SK-N-SH treated with all-trans-retinoic acid at 6 μM for 48 hours (cell line): ENCODE measurements around the gene LBHD2.
A peak's percentile ranks its signal among the peaks of the same experiment; 100 is the strongest.

ENCODE experiments used
- ATAC-seq: fragments of 200-7000 bp; cut with Tn5 transposase; 3 replicates; pipeline ENCODE4 v1.9.1; 2020; ENCODE audit warnings: mild to moderate bottlenecking, moderate library complexity
- BACH2 ChIP-seq: fragments of 250-450 bp; sonication (Bioruptor Pico); IDR thresholded peaks from 2 replicates; pipeline ENCODE4 v1.9.0; 2021; ENCODE audit warnings: mild to moderate bottlenecking, borderline replicate concordance
- CREB5 ChIP-seq: fragments of 250-450 bp; sonication (Bioruptor Pico); IDR thresholded peaks from 2 replicates; pipeline ENCODE4 v1.5.1; 2020; ENCODE audit warnings: low read depth, mild to moderate bottlenecking, moderate library complexity
- CSDC2 ChIP-seq: fragments of 250-450 bp; sonication (Bioruptor Pico); IDR thresholded peaks from 2 replicates; pipeline ENCODE4 v1.5.0; 2020; ENCODE audit warnings: mild to moderate bottlenecking, moderate library complexity
- CSRNP3 ChIP-seq: fragments of 250-450 bp; sonication (Bioruptor Pico); IDR thresholded peaks from 2 replicates; pipeline ENCODE4 v1.5.1; 2021; ENCODE audit warnings: mild to moderate bottlenecking, moderate library complexity
- ESRRG ChIP-seq: fragments of 250-450 bp; sonication (Bioruptor Pico); IDR thresholded peaks from 2 replicates; pipeline ENCODE4 v1.6.1; 2021; ENCODE audit warnings: mild to moderate bottlenecking
- GLIS3 ChIP-seq: fragments of 250-450 bp; sonication (Bioruptor Pico); IDR thresholded peaks from 2 replicates; pipeline ENCODE4 v1.5.0; 2020; ENCODE audit warnings: mild to moderate bottlenecking, moderate library complexity
- ISL1 ChIP-seq: fragments of 250-450 bp; sonication (Bioruptor Pico); IDR thresholded peaks from 2 replicates; pipeline ENCODE4 v2.1.2; 2022; ENCODE audit warnings: mild to moderate bottlenecking, moderate library complexity
- OSR1 ChIP-seq: fragments of 250-450 bp; sonication (Bioruptor Pico); IDR thresholded peaks from 2 replicates; pipeline ENCODE4 v1.8.0; 2022; ENCODE audit warnings: moderate library complexity, mild to moderate bottlenecking, inconsistent platforms
- PPARA ChIP-seq: fragments of 250-450 bp; sonication (Bioruptor Pico); IDR thresholded peaks from 2 replicates; pipeline ENCODE4 v1.5.0; 2020; ENCODE audit warnings: mild to moderate bottlenecking, borderline replicate concordance
- RARB ChIP-seq: fragments of 250-450 bp; sonication (Bioruptor Pico); IDR thresholded peaks from 2 replicates; pipeline ENCODE4 v1.8.0; 2021; ENCODE audit warnings: mild to moderate bottlenecking, moderate library complexity
- SNAI2 ChIP-seq: fragments of 250-450 bp; sonication (Bioruptor Pico); IDR thresholded peaks from 2 replicates; pipeline ENCODE4 v1.5.0; 2020; ENCODE audit warnings: mild to moderate bottlenecking, moderate library complexity
- TCF4 ChIP-seq: fragments of 250-450 bp; sonication (Bioruptor Pico); IDR thresholded peaks from 2 replicates; pipeline ENCODE4 v1.8.0; 2021; ENCODE audit warnings: mild to moderate bottlenecking, moderate library complexity, borderline replicate concordance
- TSHZ2 ChIP-seq: fragments of 250-450 bp; sonication (Bioruptor Pico); IDR thresholded peaks from 2 replicates; pipeline ENCODE4 v1.5.0; 2020; ENCODE audit warnings: mild to moderate bottlenecking, moderate library complexity
- ZC3H10 ChIP-seq: fragments of 250-450 bp; sonication (Bioruptor Pico); IDR thresholded peaks from 2 replicates; pipeline ENCODE4 v1.5.1; 2021; ENCODE audit warnings: mild to moderate bottlenecking, moderate library complexity
- ZFP3 ChIP-seq: fragments of 250-450 bp; sonication (Bioruptor Pico); IDR thresholded peaks from 2 replicates; pipeline ENCODE4 v1.5.0; 2020; ENCODE audit warnings: mild to moderate bottlenecking, moderate library complexity
- ZFP30 ChIP-seq: fragments of 450-650 bp; formaldehyde crosslinking; IDR thresholded peaks from 2 replicates; pipeline ENCODE4 v1.5.0; 2022; ENCODE audit warnings: mild to moderate bottlenecking, moderate library complexity
- ZNF565 ChIP-seq: fragments of 450-650 bp; formaldehyde crosslinking; conservative IDR thresholded peaks from 2 replicates; pipeline ENCODE4 v1.5.0; 2020; ENCODE audit warnings: low read depth, mild to moderate bottlenecking, moderate library complexity
- ZNF70 ChIP-seq: fragments of 450-650 bp; formaldehyde crosslinking; IDR thresholded peaks from 2 replicates; pipeline ENCODE4 v1.5.0; 2020; ENCODE audit warnings: mild to moderate bottlenecking, moderate library complexity
- ZNF8 ChIP-seq: fragments of 450-650 bp; formaldehyde crosslinking; IDR thresholded peaks from 2 replicates; pipeline ENCODE4 v1.5.0; 2020; ENCODE audit warnings: mild to moderate bottlenecking, moderate library complexity

The LBHD2 gene

GRCh38 chr14:103090481-103091020, 6.5 kb downstream of the LBHD2 start:
- ATAC-seq: no peak

GRCh38 chr14:103091041-103091882, 7.3 kb downstream of the LBHD2 start:
- peak; percentile 51 for ATAC-seq
- TF ChIP-seq SNAI2 (CRISPR knock-in tag) (no peak), ZNF70 (CRISPR knock-in tag) (no peak), CSDC2 (CRISPR knock-in tag) (no peak), RARB (CRISPR knock-in tag) (no peak), CREB5 (CRISPR knock-in tag) (no peak), TCF4 (CRISPR knock-in tag) (no peak), ESRRG (no peak), GLIS3 (CRISPR knock-in tag) (no peak), BACH2 (CRISPR knock-in tag) (no peak), ZFP30 (CRISPR knock-in tag) (no peak), ISL1 (CRISPR knock-in tag) (no peak), PPARA (CRISPR knock-in tag) (no peak), ZFP3 (CRISPR knock-in tag) (no peak), CSRNP3 (no peak), ZC3H10 (CRISPR knock-in tag) (no peak), ZNF565 (CRISPR knock-in tag) (no peak), TSHZ2 (CRISPR knock-in tag) (no peak)

More at GRCh38 chr14:103090481-103091020, 6.5 kb downstream of the LBHD2 start:
- TF ChIP-seq ZNF70 (CRISPR knock-in tag): no peak
- TF ChIP-seq CREB5 (CRISPR knock-in tag): no peak
- no peak for TF ChIP-seq CSDC2 (CRISPR knock-in tag)
- TF ChIP-seq TCF4 (CRISPR knock-in tag): no peak
- no peak for TF ChIP-seq ZNF8 (CRISPR knock-in tag)
- TF ChIP-seq ZFP3 (CRISPR knock-in tag): no peak
- no peak for TF ChIP-seq SNAI2 (CRISPR knock-in tag)
- TF ChIP-seq CSRNP3: no peak
- TF ChIP-seq RARB (CRISPR knock-in tag): no peak
- TF ChIP-seq, all 23 proteins: peak for 0

DNA sequence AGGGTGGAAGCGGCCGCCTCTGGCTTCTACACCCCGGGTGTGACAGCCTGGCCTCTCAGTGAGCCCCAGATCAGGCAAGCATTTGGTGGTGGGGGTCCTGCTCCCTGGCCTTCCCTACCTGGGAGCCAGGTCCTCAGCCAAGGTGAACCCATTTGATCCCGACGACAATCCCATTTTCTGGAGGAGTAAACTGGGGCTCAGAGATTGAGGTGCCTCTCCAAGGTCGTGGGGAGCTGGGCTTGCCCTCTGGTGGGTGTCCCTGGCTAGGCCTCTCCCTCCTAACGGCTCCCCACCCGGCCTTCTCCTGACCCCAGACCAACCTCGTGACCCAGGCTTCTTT, 7.8 kb downstream of the LBHD2 start:
- TF ChIP-seq ISL1 (CRISPR knock-in tag) (no peak), BACH2 (CRISPR knock-in tag) (no peak), ZC3H10 (CRISPR knock-in tag) (no peak), GLIS3 (CRISPR knock-in tag) (no peak), RARB (CRISPR knock-in tag) (no peak), SNAI2 (CRISPR knock-in tag) (no peak), TSHZ2 (CRISPR knock-in tag) (no peak), CSRNP3 (no peak), ZFP3 (CRISPR knock-in tag) (no peak), CSDC2 (CRISPR knock-in tag) (no peak), ZNF8 (CRISPR knock-in tag) (no peak), OSR1 (CRISPR knock-in tag) (no peak)
- no peak for ATAC-seq
